ENCODE data around the gene ALDH4A1. TPM values are rescaled to one million over a fixed set of nuclear protein-coding genes. Genes with fewer than 3 reads are reported as not detected.

The ALDH4A1 gene
- total and polyA plus RNA-seq, 4 donors: 162 to 424 (median 244) TPM

DNA sequence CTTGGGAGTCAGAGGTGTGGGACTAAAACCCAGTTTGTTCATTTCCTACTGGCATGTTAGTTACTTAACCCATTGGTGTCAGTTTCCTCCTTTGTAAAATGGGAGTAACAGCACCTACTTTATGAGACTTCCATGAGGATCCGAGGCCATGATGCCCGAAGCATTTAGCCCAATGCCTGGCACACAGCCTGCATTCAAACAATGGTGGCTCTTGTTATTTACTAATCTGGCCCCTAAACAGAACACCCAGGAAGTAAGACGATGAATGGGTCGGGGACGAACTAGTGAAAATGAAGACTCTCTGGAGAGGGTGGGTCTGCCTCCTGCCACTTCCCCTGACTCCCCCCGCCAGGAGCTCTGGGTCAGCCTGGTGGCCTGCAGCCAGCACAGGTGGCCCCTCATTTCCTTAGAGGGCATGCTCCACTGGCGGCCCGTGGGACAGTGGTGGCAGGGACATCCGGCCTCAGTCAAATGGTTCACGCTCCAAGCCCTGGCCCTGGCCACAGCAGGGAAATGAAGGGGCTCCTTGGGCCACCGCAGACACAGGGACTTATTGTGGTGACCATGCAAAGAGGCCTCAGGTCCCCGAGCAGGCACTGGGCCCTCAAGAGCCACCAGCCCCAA lies 33.4 kb downstream of the ALDH4A1 start:
- 83% methylated on average over 12 of the region's 12 CpGs for WGBS
- Histone ChIP-seq H3K4me1 (ENCODE audit: control insufficient read depth in 4 of 4, insufficient read depth in 4 of 4, low read length in 3 of 4) (peaks cover 0 to 13% (median 0%) of the 10 kb centered on the region in 4 donors), H3K27me3 (ENCODE audit: control insufficient read depth in 4 of 4, insufficient read depth in 4 of 4, low read length in 3 of 4) (no peaks in the 10 kb centered on the region), H3K36me3 (ENCODE audit: control insufficient read depth in 4 of 4, insufficient read depth in 3 of 4, low read depth in 1 of 4, low read length in 3 of 4) (peaks cover 0 to 25% (median 16%) of the 10 kb centered on the region in 4 donors), H3K27ac (ENCODE audit: low read depth in 1 of 2, low read length in 2 of 2) (no peak overlapping the region), H3K4me3 (ENCODE audit: low read depth in 1 of 3, low read length in 3 of 3) (no peak overlapping the region), H3K9ac (ENCODE audit: low read depth in 1 of 2, low read length in 2 of 2) (no peak overlapping the region), H3K9me3 (ENCODE audit: control insufficient read depth in 4 of 4, low read length in 3 of 4) (no peaks in the 10 kb centered on the region)
- TF ChIP-seq ZBTB33 (IDR thresholded peaks at IDR 0.05) (no peak), SP1 (IDR thresholded peaks at IDR 0.05) (no peak), EGR1 (IDR thresholded peaks at IDR 0.05; ENCODE audit: low read depth in 2 of 2) (no peak), FOXA2 (IDR thresholded peaks at IDR 0.05) (no peak), HNF4A (conservative IDR thresholded peaks at IDR 0.05) (no peak), JUND (IDR thresholded peaks at IDR 0.05) (no peak), GABPA (IDR thresholded peaks at IDR 0.05 in 1 of 2, conservative IDR thresholded peaks at IDR 0.05 in 1 of 2) (no peak), REST (IDR thresholded peaks at IDR 0.05) (no peak), YY1 (IDR thresholded peaks at IDR 0.05) (no peak), RXRA (IDR thresholded peaks at IDR 0.05) (no peak)
- TF ChIP-seq, protein P1, sequence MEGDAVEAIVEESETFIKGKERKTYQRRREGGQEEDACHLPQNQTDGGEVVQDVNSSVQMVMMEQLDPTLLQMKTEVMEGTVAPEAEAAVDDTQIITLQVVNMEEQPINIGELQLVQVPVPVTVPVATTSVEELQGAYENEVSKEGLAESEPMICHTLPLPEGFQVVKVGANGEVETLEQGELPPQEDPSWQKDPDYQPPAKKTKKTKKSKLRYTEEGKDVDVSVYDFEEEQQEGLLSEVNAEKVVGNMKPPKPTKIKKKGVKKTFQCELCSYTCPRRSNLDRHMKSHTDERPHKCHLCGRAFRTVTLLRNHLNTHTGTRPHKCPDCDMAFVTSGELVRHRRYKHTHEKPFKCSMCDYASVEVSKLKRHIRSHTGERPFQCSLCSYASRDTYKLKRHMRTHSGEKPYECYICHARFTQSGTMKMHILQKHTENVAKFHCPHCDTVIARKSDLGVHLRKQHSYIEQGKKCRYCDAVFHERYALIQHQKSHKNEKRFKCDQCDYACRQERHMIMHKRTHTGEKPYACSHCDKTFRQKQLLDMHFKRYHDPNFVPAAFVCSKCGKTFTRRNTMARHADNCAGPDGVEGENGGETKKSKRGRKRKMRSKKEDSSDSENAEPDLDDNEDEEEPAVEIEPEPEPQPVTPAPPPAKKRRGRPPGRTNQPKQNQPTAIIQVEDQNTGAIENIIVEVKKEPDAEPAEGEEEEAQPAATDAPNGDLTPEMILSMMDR (IDR thresholded peaks at IDR 0.05; ENCODE audit: low read depth, low read length, missing input control): no peak
- no peak for DNase-seq (ENCODE audit: low spot score)

- no peak for DNase-seq (ENCODE audit: low spot score)
- H3K4me1 ChIP-seq (ENCODE audit: control insufficient read depth in 4 of 4, insufficient read depth in 4 of 4, low read length in 3 of 4): peaks cover 0 to 13% (median 0%) of the 10 kb centered on the region in 4 donors
- no peak overlapping the region for H3K4me3 ChIP-seq (ENCODE audit: low read depth in 1 of 3, low read length in 3 of 3)
- H3K27ac ChIP-seq (ENCODE audit: low read depth in 1 of 2, low read length in 2 of 2): no peak overlapping the region
- H3K9me3 ChIP-seq (ENCODE audit: control insufficient read depth in 4 of 4, low read length in 3 of 4): no peaks in the 10 kb centered on the region
- H3K27me3 ChIP-seq (ENCODE audit: control insufficient read depth in 4 of 4, insufficient read depth in 4 of 4, low read length in 3 of 4): no peaks in the 10 kb centered on the region
- WGBS: 72% methylated on average over 5 of the region's 5 CpGs
- H3K9ac ChIP-seq (ENCODE audit: low read depth in 1 of 2, low read length in 2 of 2): no peak overlapping the region
- TF ChIP-seq RXRA (IDR thresholded peaks at IDR 0.05) (no peak), RAD21 (IDR thresholded peaks at IDR 0.05) (no peak), SP1 (IDR thresholded peaks at IDR 0.05) (no peak), EGR1 (IDR thresholded peaks at IDR 0.05; ENCODE audit: low read depth in 2 of 2) (no peak)
- peaks cover 0 to 20% (median 14%) of the 10 kb centered on the region in 4 donors for H3K36me3 ChIP-seq (ENCODE audit: control insufficient read depth in 4 of 4, insufficient read depth in 3 of 4, low read depth in 1 of 4, low read length in 3 of 4)
Observed at GRCh38 chr1:18868354-18868753, 34.0 kb downstream of the ALDH4A1 start.

Measured in liver (tissue), 9 donors.